ENCODE measurements around the gene AGBL4.

DNA sequence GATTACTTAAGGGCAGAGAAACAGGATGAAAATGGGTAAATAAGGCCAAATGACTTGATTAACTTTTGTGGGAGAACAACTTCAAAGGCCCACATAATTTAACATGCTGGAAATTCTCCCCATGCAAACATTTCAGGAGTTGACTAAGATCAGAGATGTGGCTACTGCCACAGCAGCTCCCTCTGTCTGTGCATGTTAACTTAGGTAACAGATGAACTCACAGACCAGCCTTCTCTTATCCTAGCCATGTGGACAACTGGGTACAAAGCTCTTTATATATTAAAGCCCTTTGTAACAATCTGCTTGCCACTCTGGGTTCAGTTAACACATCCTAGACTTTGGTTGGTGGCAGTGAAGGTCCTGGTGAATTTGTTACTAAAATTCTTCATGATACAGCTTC lies 1280.3 kb downstream of the AGBL4 start:
- TF ChIP-seq CTCF (IDR thresholded peaks at IDR 0.05 in 2 of 3, conservative IDR thresholded peaks at IDR 0.05 in 1 of 3; ENCODE audit: insufficient read depth in 2 of 3, low read depth in 1 of 3, low read length in 3 of 3) (no peak), RBM17 (IDR thresholded peaks at IDR 0.05; ENCODE audit: borderline replicate concordance, low read depth, low read length) (no peak), RB1 (IDR thresholded peaks at IDR 0.05; ENCODE audit: low read depth) (no peak), POLR2A (conservative IDR thresholded peaks at IDR 0.05) (no peak), BHLHE40 (IDR thresholded peaks at IDR 0.05; ENCODE audit: low read length) (no peak)
